GM19099 (cell line): ENCODE data around the gene TGFA.

ENCODE experiments used
- POLR2A ChIP-seq: IDR thresholded peaks from 3 replicates; pipeline ENCODE4 v1.6.1; 2011; ENCODE audit warnings: low read depth; ENCODE audit not compliant: insufficient read length; ENCODE audit errors: extremely low read depth

The TGFA gene

GRCh38 chr2:70557171-70557838 is 3.7 kb upstream of the TGFA start:
- no peak for TF ChIP-seq POLR2A

DNA sequence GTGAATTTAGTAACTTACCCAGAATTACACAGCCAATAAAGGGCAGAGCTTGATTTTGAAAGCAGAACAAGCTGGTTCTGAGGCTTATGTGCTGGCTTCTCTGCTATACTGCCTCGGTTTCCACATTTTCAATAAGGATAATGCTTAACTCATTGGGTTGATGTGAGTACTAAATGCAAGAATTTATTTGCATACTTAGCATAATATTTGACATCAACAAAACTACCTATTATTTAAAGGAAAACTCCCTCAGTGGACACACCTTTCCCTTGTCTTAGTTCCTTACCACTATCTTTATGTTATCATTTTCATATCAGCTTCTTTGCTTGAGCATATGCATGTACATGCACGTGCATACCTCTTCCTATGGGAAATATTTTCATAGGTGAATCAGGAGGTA is 3.0 kb upstream of the TGFA start:
- TF ChIP-seq POLR2A = no peak

DNA sequence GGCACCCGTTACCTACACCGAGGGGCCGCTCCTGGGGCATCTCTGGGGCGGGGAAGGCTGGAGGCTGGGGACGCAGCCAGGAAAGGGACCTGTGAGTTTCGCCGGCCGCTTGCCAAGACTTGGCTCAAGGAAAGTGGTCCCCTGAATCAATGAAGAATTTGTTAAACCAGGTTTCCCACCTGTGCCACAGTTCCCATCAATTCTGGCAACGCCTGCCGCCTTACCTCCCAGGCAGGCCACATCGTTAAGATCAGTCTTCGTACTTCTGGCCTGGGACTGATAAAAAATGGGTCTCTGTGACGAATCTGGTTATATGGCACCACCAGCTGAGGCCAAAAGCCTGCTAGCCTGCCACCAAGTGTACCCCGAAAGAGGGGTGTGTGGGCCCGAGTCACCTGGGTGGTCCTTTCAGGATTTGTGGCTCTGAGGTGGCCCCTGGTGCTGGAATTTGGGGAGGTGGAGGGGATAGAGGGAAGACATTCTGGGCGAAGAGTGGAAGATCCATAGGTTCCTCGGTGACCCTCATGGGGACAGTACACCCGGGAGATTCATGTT is 789 bp upstream of the TGFA start:
- TF ChIP-seq POLR2A = no peak

GRCh38 chr2:70553334-70553583 is 367 bp downstream of the TGFA start:
- TF ChIP-seq POLR2A = no peak

DNA sequence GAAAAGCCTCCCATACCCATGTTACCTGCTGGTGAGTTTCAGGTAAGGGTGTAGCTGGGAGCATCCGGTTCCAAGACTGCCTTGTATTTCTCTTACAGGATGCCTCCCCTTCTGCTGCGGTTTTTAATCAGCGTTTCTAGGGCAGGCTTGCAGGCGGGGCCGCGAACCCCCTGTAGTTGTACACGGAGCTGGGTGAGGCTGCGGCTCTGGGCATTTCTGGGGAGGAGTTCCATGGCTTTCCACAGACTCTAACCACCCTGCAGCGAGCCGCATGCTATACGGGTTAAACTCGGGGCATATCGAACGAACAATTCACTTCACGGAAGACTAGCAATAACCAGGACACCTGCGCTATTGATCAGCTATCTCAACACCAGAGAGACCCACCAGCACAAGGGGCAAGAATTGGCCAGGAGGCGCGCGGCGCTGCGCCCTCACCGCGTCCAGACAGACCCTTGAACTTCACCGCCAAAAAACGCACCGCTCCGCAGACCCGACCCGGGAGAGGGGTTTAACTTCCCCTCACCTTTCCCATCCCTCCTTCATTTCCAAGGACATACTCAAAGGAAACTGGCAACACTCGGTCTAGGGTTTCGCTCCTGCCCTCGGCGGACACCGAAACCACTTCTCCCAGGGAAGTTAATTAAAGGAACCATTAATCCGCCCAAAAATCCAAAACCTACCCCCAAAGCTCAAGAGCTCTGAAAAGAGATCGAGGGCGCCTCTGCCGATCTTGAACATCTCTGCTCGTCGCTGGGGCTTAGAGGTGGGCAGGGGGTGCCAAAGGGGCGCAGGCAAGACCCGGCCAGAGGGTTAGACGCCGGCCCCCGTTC is 909 bp downstream of the TGFA start:
- TF ChIP-seq POLR2A = no peak

DNA sequence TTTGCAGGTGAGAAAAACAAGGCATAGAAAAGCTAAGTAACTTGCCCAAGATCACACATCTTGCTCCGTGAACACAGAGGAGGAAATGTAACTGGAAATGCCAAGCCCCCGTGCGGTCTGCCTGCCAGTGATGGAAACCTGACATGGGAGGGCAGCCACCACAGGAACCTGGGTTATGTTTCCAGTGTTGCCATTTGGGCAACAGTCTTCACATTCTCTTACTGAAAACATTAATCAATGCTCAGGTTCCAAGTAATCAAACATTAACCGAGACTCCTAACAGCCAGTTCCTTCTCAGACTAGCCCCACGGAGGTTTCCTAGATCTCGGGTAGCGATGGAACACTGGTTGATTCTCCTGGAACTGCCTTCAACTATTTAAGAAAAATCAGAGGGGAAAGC is 2.5 kb downstream of the TGFA start:
- TF ChIP-seq POLR2A = no peak

GRCh38 chr2:70549962-70550361 is 3.7 kb downstream of the TGFA start:
- TF ChIP-seq POLR2A = no peak

DNA sequence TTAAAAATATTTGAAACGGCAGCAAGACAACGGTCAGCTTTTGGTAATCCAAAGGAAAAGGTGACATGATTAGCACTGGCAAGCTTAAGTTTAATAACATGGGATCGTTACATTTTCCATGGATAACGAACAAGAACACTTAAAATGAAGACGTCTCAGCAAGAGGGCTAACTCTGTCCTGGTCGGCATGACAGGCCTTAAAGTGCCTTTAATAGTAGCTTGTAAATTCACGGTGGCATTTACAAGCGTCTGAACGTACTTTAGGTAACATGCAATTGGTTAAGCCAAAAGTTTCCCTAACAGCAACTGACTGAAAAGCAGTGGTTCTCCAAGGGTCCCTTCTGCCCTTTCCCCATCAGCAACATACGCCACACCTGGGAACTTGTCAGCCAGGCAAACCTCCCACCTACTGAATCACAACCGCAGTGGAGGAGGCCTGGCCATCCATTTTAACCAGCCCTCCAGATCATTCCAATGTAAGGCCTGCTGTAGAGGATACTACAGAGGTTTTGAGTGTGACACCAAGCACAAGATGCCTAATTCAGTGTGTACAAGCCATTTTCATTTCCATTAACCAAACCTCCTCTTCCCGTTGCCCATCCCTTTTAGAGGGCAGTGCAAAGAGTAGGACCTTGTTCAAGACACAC is 4.4 kb downstream of the TGFA start:
- TF ChIP-seq POLR2A = no peak

DNA sequence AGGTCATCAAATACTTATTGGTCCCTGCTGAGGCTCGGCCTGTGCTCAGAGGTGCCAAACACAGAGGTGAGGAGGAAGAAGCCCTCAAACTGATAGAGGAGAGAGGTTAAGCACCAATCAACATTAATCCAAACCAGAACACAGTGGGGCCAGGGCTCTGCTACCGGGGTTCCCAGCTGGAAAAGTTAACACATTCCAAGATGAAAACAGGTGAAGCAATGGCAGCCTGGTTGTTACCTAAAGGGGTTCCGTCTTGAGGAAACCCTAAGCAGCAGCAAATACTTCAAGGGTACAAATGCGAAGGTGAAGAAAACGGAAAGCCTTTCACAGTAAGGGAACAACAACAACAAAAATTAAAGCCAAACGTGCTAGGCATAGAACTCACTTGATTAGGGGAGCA is 5.4 kb downstream of the TGFA start:
- TF ChIP-seq POLR2A = no peak

- TF ChIP-seq POLR2A = no peak
These were observed 6.7 kb downstream of the TGFA start for GRCh38 chr2:70546885-70547284.

DNA sequence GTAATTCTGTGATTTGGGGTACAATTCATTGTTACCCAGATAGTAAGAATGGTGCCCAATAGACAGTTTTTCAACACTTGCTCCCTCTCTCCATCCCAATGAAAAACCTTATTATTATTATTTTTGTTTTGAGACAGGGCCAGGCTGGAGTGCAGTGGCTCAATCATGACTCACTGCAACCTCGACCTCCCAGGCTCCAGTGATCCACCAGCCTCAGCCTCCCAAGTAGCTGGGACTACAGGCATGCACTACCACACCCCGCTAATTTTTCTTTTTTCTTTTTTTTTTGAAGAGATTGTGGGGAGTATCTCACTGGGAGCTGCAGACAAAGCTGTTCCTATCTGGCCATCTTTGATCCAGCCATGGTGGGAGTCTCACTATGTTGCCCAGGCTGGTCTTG is 7.2 kb downstream of the TGFA start:
- no peak for TF ChIP-seq POLR2A

- TF ChIP-seq POLR2A = no peak
These were observed 12.1 kb downstream of the TGFA start for GRCh38 chr2:70541481-70542020.

DNA sequence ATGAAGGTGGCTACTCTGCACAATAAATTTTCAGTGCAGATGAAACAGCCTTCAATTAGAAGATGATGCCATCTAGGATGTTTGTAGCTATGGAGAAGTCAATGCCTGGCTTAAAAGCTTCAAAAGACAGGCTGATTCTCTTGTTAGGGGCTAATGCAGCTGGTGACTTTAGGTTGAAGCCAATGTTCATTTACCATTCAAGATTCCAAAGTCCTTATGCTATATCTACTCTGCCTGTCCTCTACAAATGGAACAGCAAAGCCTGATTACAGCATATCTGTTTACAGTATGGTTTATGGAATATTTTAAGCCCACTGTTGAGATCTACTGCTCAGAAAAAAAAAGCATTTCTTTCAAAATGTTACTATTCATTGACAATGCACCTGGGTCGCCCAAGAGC is 15.8 kb downstream of the TGFA start:
- no peak for TF ChIP-seq POLR2A

DNA sequence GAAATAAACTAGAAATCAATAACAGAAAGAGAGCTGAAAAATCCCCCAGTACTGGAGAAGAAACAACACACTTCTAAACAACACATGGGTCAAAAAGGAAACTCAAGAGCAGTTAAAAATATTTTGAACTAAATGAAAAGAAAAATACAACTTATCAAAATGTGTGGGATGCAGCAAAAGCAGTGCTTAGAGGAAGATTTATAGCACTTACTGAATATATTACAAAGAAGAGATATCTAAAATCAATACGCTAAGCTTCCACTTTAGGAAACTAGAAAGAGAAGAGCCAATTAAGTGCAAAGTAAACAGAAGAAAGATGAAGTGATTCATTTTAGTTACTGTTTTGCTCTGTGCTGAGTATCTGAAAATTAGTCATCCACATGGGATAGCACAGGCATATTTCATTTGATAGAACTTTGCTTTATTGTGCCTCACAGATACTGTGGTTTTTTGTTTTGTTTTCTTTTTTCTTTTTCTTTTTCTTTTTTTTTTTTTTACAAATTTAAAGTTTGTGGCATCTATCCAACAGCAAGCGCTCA is 17.0 kb downstream of the TGFA start:
- no peak for TF ChIP-seq POLR2A

- TF ChIP-seq POLR2A = no peak
These were observed 18.1 kb downstream of the TGFA start for GRCh38 chr2:70535573-70535972.
